HepG2 (cell line): Measurements from ENCODE around the gene CRNN. TPM values are rescaled to one million over a fixed set of nuclear protein-coding genes. Genes with fewer than 3 reads are reported as not detected.

Experiments used
- ATAC-seq: fragments of 200-7000 bp; cut with Tn5 transposase; 3 replicates; pipeline ENCODE4 v1.9.1; 2020; ENCODE audit warnings: mild to moderate bottlenecking, moderate library complexity
- Bru-seq: library from RNA; stranded (reverse); fragments of 400-500 nt; gene quantifications from one replicate; lab custom pipeline; 2021; lab: Mats Ljungman, UMichigan
- BruChase-seq, 2 experiments: library from RNA; stranded (reverse); fragments of 400-500 nt; gene quantifications; one replicate each; lab custom pipeline; 2021; lab: Mats Ljungman, UMichigan
- BruUV-seq: library from RNA; stranded (reverse); fragments of 400-500 nt; replicated peaks from 2 replicates; lab custom pipeline; 2021; lab: Mats Ljungman, UMichigan
- CTCF ChIA-PET: fragments of 300-600 bp; formaldehyde crosslinking; extraction: SDS; loops from one replicate; lab custom pipeline; 2021; ENCODE audit warnings: low total read pairs, inconsistent platforms, low intra/inter-chr PET ratio; lab: Yijun Ruan, JAX
- POLR2A ChIA-PET: fragments of 350-600 bp; sonication (Branson Sonifier 250); formaldehyde crosslinking; loops from one replicate; lab custom pipeline; 2020; ENCODE audit warnings: antibody characterized with exemption, inconsistent platforms; lab: Yijun Ruan, JAX
- DNase-seq: peaks from one replicate; pipeline ENCODE4 v3.0.0-alpha.2; 2015; ENCODE audit warnings: low spot score
- FAIRE-seq: peaks from 3 replicates; lab custom pipeline; 2011; peaks lifted over from hg19 to GRCh38; lab: Jason Lieb, UNC
- H2AFZ ChIP-seq: one replicate; pipeline ENCODE4 v1.6.1; 2011; ENCODE audit warnings: low read length, inconsistent platforms
- H3K27ac ChIP-seq: fragments of 300-600 bp; 3 replicates; pipeline ENCODE4 v1.8.0; 2011; ENCODE audit warnings: mixed run types, mild to moderate bottlenecking, mixed read lengths, low read length, inconsistent platforms; ENCODE audit not compliant: insufficient read depth; ENCODE audit errors: extremely low read length
- H3K27me3 ChIP-seq, 2 experiments: fragments of 200-600 bp in 1 of 2; 2 replicates in 1 of 2; 3 replicates in 1 of 2; pipeline versions ENCODE4 v1.6.0 to v1.8.0; 2011; ENCODE audit warnings: low read length in 2 of 2, mild to moderate bottlenecking in 2 of 2, moderate library complexity in 2 of 2, inconsistent platforms in 1 of 2; ENCODE audit not compliant: insufficient read depth in 2 of 2, control insufficient read depth in 1 of 2
- H3K36me3 ChIP-seq, 2 experiments: fragments of 200-600 bp in 1 of 2; replicated peaks in 1 of 2; 2 replicates in 1 of 2; 3 replicates in 1 of 2; pipeline versions ENCODE4 v1.5.1 to v1.8.0; 2011; ENCODE audit warnings: low read length in 2 of 2, inconsistent platforms in 1 of 2; ENCODE audit not compliant: insufficient read depth in 2 of 2, control insufficient read depth in 1 of 2
- H3K4me1 ChIP-seq: 2 replicates; pipeline ENCODE4 v1.5.1; 2012; ENCODE audit warnings: low read length, inconsistent platforms; ENCODE audit not compliant: insufficient read depth
- H3K4me2 ChIP-seq: 2 replicates; pipeline ENCODE4 v1.6.0; 2011; ENCODE audit warnings: low read depth, low read length, inconsistent platforms
- H3K4me3 ChIP-seq, 3 experiments: fragments of 200-600 bp in 1 of 3; sonication (generic), shearing (Covaris generic) in 1 of 3; replicated peaks in 1 of 3; 2 replicates each; pipeline ENCODE4 v1.5.1; 2011 to 2016; ENCODE audit warnings: low read length in 3 of 3, inconsistent platforms in 2 of 3, low read depth in 2 of 3, mild to moderate bottlenecking in 2 of 3, control low read depth in 1 of 3, mixed read lengths in 1 of 3; ENCODE audit not compliant: insufficient read depth in 1 of 3
- H3K79me2 ChIP-seq: one replicate; pipeline ENCODE4 v1.6.1; 2011; ENCODE audit warnings: low read length, inconsistent platforms; ENCODE audit not compliant: insufficient read depth
- H3K9ac ChIP-seq: 2 replicates; pipeline ENCODE4 v1.6.0; 2011; ENCODE audit warnings: mild to moderate bottlenecking, low read depth, low read length, inconsistent platforms; ENCODE audit not compliant: insufficient read depth
- H3K9me3 ChIP-seq: 2 replicates; pipeline ENCODE4 v1.5.1; 2012; ENCODE audit warnings: mild to moderate bottlenecking, low read length
- H4K20me1 ChIP-seq: 2 replicates; pipeline ENCODE4 v1.6.0; 2011; ENCODE audit warnings: inconsistent platforms, mild to moderate bottlenecking, low read length, moderate library complexity; ENCODE audit not compliant: insufficient read depth
- DNMT1 ChIP-seq: sonication (generic); formaldehyde crosslinking; IDR thresholded peaks from 2 replicates; pipeline ENCODE4 v1.5.1; 2020; ENCODE audit warnings: mild to moderate bottlenecking, missing genetic modification reagents
- DPF2 ChIP-seq: sonication (generic); formaldehyde crosslinking; IDR thresholded peaks from 2 replicates; pipeline ENCODE4 v1.4.0; 2020; ENCODE audit warnings: mild to moderate bottlenecking, low read depth, missing genetic modification reagents, borderline replicate concordance
- GATAD2A ChIP-seq: IDR thresholded peaks from 2 replicates; pipeline ENCODE4 v1.6.1; 2016
- PAXIP1 ChIP-seq: sonication (generic); formaldehyde crosslinking; conservative IDR thresholded peaks from 2 replicates; pipeline ENCODE4 v1.4.0; 2020; ENCODE audit warnings: mild to moderate bottlenecking, missing genetic modification reagents, moderate library complexity
- SMAD9 ChIP-seq: sonication (generic); formaldehyde crosslinking; IDR thresholded peaks from 2 replicates; pipeline ENCODE4 v1.5.1; 2020; ENCODE audit warnings: mild to moderate bottlenecking, missing genetic modification reagents
- TRIM22 ChIP-seq: fragments of 450-650 bp; IDR thresholded peaks from 2 replicates; pipeline ENCODE4 v1.6.1; 2017
- ZNF124 ChIP-seq: sonication (generic); formaldehyde crosslinking; IDR thresholded peaks from 2 replicates; pipeline ENCODE4 v1.4.0; 2020; ENCODE audit warnings: missing genetic modification reagents
- ZNF232 ChIP-seq: sonication (generic); formaldehyde crosslinking; IDR thresholded peaks from 2 replicates; pipeline ENCODE4 v1.4.0; 2020; ENCODE audit warnings: missing genetic modification reagents, borderline replicate concordance
- ZNF317 ChIP-seq: sonication (generic); formaldehyde crosslinking; IDR thresholded peaks from 2 replicates; pipeline ENCODE4 v1.5.0; 2020; ENCODE audit warnings: mild to moderate bottlenecking, missing genetic modification reagents
- ZNF619 ChIP-seq: sonication (generic); formaldehyde crosslinking; IDR thresholded peaks from 2 replicates; pipeline ENCODE4 v1.4.0; 2020; ENCODE audit warnings: mild to moderate bottlenecking, missing genetic modification reagents
- ZNF672 ChIP-seq: sonication (generic); formaldehyde crosslinking; IDR thresholded peaks from 2 replicates; pipeline ENCODE4 v1.8.1; 2022; ENCODE audit warnings: missing genetic modification reagents
- ZNF746 ChIP-seq: sonication (generic); formaldehyde crosslinking; IDR thresholded peaks from 2 replicates; pipeline ENCODE4 v1.8.0; 2022; ENCODE audit warnings: mild to moderate bottlenecking, missing genetic modification reagents
- WGBS: methylation state at CpG from one replicate; pipeline ENCODE4 v1.1.6; 2017; ENCODE audit warnings: low lambda C conversion rate; 5-methylcytosine and 5-hydroxymethylcytosine counted together
- in situ Hi-C: cut with HindIII; loops from 2 replicates; pipeline ENCODE4 v1.10.0; 2017; ENCODE audit warnings: low pct_unique_long_range_greater_than_20kb; ENCODE audit not compliant: extremely low pct_ligation_motif_present
- intact Hi-C: fragments of 100-400 bp; cut with micrococcal nuclease; formaldehyde crosslinking; loops from one replicate; pipeline ENCODE4 v1.10.0; 2022; ENCODE audit not compliant: unreplicated experiment
- long read RNA-seq, 2 experiments: library from RNA in 1 of 2; library from polyadenylated mRNA in 1 of 2; stranded (forward) in 1 of 2; unstranded in 1 of 2; transcript quantifications; one replicate each; pipeline ENCODE4 v2.0.0, GENCODE V29; 2019 to 2022
- polyA minus RNA-seq, 3 experiments: library from RNA; depleted of rRNA, polyadenylated mRNA; stranded (reverse); fragments of >200 nt; gene quantifications; 2 replicates each; pipeline ENCODE4 v1.2.3, GENCODE V29; 2011; ENCODE audit warnings: low replicate concordance in 1 of 3
- polyA plus RNA-seq, 8 experiments: library from polyadenylated mRNA; depleted of rRNA in 3 of 8; stranded (reverse) in 7 of 8; unstranded in 1 of 8; fragments of >200 nt; fragmentation: Illumina TruSeq in 4 of 8; extraction: Trizol in 4 of 8; gene quantifications; 2 replicates each; pipeline versions ENCODE4 v1.2.1 to v1.2.3, GENCODE V29; 2011 to 2016; ENCODE audit warnings: low read depth in 4 of 8, missing spikeins in 1 of 8, mixed read lengths in 1 of 8; ENCODE audit not compliant: insufficient read depth in 1 of 8
- total RNA-seq, 5 experiments: library from RNA; depleted of rRNA; stranded (reverse); fragments of >200 nt; fragmentation: Illumina TruSeq; extraction: Trizol; gene quantifications; 2 replicates each; pipeline ENCODE4 v1.2.3, GENCODE V29; 2016; ENCODE audit warnings: low read depth in 1 of 5

Gene CRNN
- total RNA-seq (2016; rRNA removed; fragmentation: Illumina TruSeq; extraction: Trizol) (not detected in 2 replicates), polyA plus RNA-seq (2011; rRNA removed) (not detected in 2 replicates), polyA minus RNA-seq (2011; rRNA and poly(A)+ RNA removed; ENCODE audit: low replicate concordance) (not detected in 2 replicates), Bru-seq, nascent RNA (not detected), BruChase-seq, experiment 1, labeled RNA remaining after a 6-hour chase (not detected), BruChase-seq, experiment 2, labeled RNA remaining after a 2-hour chase (not detected)
- total RNA-seq (2016; cell fraction: cytosol; rRNA removed; fragmentation: Illumina TruSeq; extraction: Trizol; ENCODE audit: low read depth): not detected in 2 replicates
- not detected in 2 replicates for total RNA-seq (2016; cell fraction: insoluble cytoplasmic fraction; rRNA removed; fragmentation: Illumina TruSeq; extraction: Trizol)
- total RNA-seq (2016; cell fraction: membrane; rRNA removed; fragmentation: Illumina TruSeq; extraction: Trizol): not detected in 2 replicates
- total RNA-seq (2016; cell fraction: nucleus; rRNA removed; fragmentation: Illumina TruSeq; extraction: Trizol): not detected in 2 replicates
- not detected in 2 replicates for polyA plus RNA-seq (2011; cell fraction: cytosol; rRNA removed)
- polyA plus RNA-seq (2011; cell fraction: nucleus; rRNA removed): not detected in 2 replicates
- polyA plus RNA-seq (2012): not detected in 2 replicates
- not detected in 2 replicates for polyA plus RNA-seq (2016; cell fraction: cytosol; fragmentation: Illumina TruSeq; extraction: Trizol; ENCODE audit: low read depth)
- not detected in 2 replicates for polyA plus RNA-seq (2016; cell fraction: insoluble cytoplasmic fraction; fragmentation: Illumina TruSeq; extraction: Trizol; ENCODE audit: low read depth)
- polyA plus RNA-seq (2016; cell fraction: membrane; fragmentation: Illumina TruSeq; extraction: Trizol; ENCODE audit: low read depth): not detected in 2 replicates
- polyA plus RNA-seq (2016; cell fraction: nucleus; fragmentation: Illumina TruSeq; extraction: Trizol; ENCODE audit: insufficient read depth, low read depth): not detected in 2 replicates
- not detected in 2 replicates for polyA minus RNA-seq (2011; cell fraction: cytosol; rRNA and poly(A)+ RNA removed)
- not detected in 2 replicates for polyA minus RNA-seq (2011; cell fraction: nucleus; rRNA and poly(A)+ RNA removed)
- long read RNA-seq, experiment 1: 0 reads
- long read RNA-seq, experiment 2: 0 reads

DNA sequence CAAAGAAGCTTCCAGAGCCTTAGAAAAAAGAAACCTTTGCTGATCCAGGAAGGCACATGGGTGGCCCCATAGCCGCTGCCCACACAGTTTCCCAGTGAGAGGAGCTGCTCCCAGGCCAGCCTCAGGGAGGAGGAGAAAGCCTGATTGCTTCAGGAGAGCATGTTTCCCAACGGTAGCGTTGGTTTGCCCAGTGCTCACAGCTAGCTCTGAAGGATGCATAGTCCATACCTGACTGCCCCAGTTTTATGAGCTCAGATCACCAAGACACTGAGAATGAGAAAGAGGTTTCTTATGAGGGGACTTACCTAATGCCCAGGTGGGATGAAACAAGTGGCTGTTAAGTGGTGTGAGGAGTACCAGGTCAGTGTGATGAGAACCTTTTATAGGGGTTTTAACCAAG is at the start of gene CRNN:
Gene CRNN (minus strand): TSS at position 355 of the 400 bp plus-strand sequence. CDS start 2,030 bp downstream, outside the sequence.
- ChIA-PET CTCF (no interaction called here), POLR2A (no interaction called here)
- Histone ChIP-seq H3K36me3 (no peaks in the 10 kb centered on the region), H3K27ac (no peak within 1 kb of the TSS), H3K9me3 (no peaks in the 10 kb centered on the region), H3K79me2 (no peaks in the 10 kb centered on the region), H3K4me2 (no peak within 1 kb of the TSS), H3K27me3 (peaks cover 0 to 5% of the 10 kb centered on the region in 2 experiments; a peak in 1 of 5 replicates), H4K20me1 (no peaks in the 10 kb centered on the region), H3K4me3 (no peak within 1 kb of the TSS), H3K4me1 (no peaks in the 10 kb centered on the region), H2AFZ (no peak within 1 kb of the TSS)
- intact Hi-C loops: no loop called here
- no peak for FAIRE-seq
- 0% methylated on average over 3 of the region's 3 CpGs for WGBS
- DNase-seq: no peak
- BruUV-seq: no TSS peak
- in situ Hi-C loops: no loop called here
- ATAC-seq: no peak
- TF ChIP-seq SMAD9: no peak
- TF ChIP-seq ZNF746 (CRISPR knock-in tag): no peak
- no peak for TF ChIP-seq ZNF232 (CRISPR knock-in tag)
- no peak for TF ChIP-seq ZNF672 (CRISPR knock-in tag)
- no peak for TF ChIP-seq DPF2
- TF ChIP-seq TRIM22: no peak
- no peak for TF ChIP-seq DNMT1
- TF ChIP-seq PAXIP1 (CRISPR knock-in tag): no peak
- TF ChIP-seq ZNF619 (CRISPR knock-in tag): no peak
- no peak for TF ChIP-seq GATAD2A
- no peak for TF ChIP-seq ZNF124 (CRISPR knock-in tag)
- no peak for TF ChIP-seq ZNF317 (CRISPR knock-in tag)
- TF ChIP-seq, all 625 proteins: peak for 0
- no peak within 1 kb of the TSS for H3K9ac ChIP-seq
